Type B pancreatic cell (in vitro differentiated cells): ENCODE measurements around the gene CDC42BPB. TPM values are rescaled to one million over a fixed set of nuclear protein-coding genes. Genes with fewer than 3 reads are reported as not detected.

Experiments used
- DNase-seq: peaks from one replicate; pipeline ENCODE4 v3.0.0; 2021; ENCODE audit warnings: mixed read lengths; ENCODE audit not compliant: unreplicated experiment; ENCODE audit errors: extremely low spot score
- H3K27ac Mint-ChIP-seq: 2 replicates; pipeline ENCODE4 v1.8.0; 2021; ENCODE audit warnings: mild to moderate bottlenecking, mixed read lengths
- H3K27me3 Mint-ChIP-seq: 2 replicates; pipeline ENCODE4 v1.8.0; 2021; ENCODE audit warnings: mixed read lengths
- H3K36me3 Mint-ChIP-seq: 2 replicates; pipeline ENCODE4 v1.8.0; 2021; ENCODE audit warnings: mixed read lengths
- H3K4me1 Mint-ChIP-seq: one replicate; pipeline ENCODE4 v1.8.0; 2021; ENCODE audit warnings: mixed read lengths; ENCODE audit not compliant: unreplicated experiment
- H3K4me3 Mint-ChIP-seq: 2 replicates; pipeline ENCODE4 v1.8.0; 2021; ENCODE audit warnings: mild to moderate bottlenecking, mixed read lengths
- H3K9me3 Mint-ChIP-seq: 2 replicates; pipeline ENCODE4 v1.8.0; 2021; ENCODE audit warnings: mixed read lengths
- total RNA-seq: library from RNA; stranded (reverse); gene quantifications from 2 replicates; pipeline ENCODE4 v1.2.1, GENCODE V29; 2021; ENCODE audit warnings: low replicate concordance
- TF ChIP-seq, protein P1 (sequence below): fragments of 200-600 bp; sonication (generic); conservative IDR thresholded peaks from 2 replicates; pipeline ENCODE4 v1.5.0; 2021; ENCODE audit warnings: antibody characterized with exemption, mild to moderate bottlenecking

CDC42BPB gene
- total RNA-seq, 1 donor from 2014 or later = 88.6 TPM

DNA sequence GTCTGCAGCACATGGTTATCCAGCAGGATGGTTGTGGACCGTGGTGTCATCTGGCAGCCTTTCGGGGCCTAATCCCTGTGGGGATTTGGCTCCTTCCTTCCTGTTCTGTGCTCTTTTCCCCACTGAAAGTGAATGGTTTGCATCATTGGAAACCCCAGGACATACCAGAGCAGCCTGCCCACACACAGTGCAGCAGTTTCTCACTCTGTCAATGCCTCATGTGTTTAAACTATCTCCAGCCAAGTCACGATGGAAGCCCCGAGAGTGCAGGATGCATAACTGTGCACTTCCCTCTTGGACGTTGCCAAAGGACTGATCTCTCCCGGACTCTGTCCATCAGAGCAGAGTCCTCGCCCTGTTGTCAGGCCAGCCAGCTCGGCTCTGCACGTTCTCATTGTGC lies 163.9 kb downstream of the CDC42BPB start:
- H3K9me3 Mint-ChIP-seq = no peaks in the 10 kb centered on the region
- DNase-seq = no peak
- peaks cover 8% of the 10 kb centered on the region for H3K36me3 Mint-ChIP-seq
- no peaks in the 10 kb centered on the region for H3K27me3 Mint-ChIP-seq
- no peaks in the 10 kb centered on the region for H3K4me1 Mint-ChIP-seq
- no peak overlapping the region for H3K27ac Mint-ChIP-seq
- no peak overlapping the region for H3K4me3 Mint-ChIP-seq
- TF ChIP-seq, protein P1, sequence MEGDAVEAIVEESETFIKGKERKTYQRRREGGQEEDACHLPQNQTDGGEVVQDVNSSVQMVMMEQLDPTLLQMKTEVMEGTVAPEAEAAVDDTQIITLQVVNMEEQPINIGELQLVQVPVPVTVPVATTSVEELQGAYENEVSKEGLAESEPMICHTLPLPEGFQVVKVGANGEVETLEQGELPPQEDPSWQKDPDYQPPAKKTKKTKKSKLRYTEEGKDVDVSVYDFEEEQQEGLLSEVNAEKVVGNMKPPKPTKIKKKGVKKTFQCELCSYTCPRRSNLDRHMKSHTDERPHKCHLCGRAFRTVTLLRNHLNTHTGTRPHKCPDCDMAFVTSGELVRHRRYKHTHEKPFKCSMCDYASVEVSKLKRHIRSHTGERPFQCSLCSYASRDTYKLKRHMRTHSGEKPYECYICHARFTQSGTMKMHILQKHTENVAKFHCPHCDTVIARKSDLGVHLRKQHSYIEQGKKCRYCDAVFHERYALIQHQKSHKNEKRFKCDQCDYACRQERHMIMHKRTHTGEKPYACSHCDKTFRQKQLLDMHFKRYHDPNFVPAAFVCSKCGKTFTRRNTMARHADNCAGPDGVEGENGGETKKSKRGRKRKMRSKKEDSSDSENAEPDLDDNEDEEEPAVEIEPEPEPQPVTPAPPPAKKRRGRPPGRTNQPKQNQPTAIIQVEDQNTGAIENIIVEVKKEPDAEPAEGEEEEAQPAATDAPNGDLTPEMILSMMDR = no peak

- Mint-ChIP-seq H3K9me3 (no peaks in the 10 kb centered on the region), H3K27ac (no peak overlapping the region), H3K27me3 (no peaks in the 10 kb centered on the region), H3K4me1 (no peaks in the 10 kb centered on the region), H3K4me3 (no peak overlapping the region), H3K36me3 (peaks cover 4% of the 10 kb centered on the region)
- DNase-seq = no peak
- TF ChIP-seq, protein P1 = no peak
Measured at GRCh38 chr14:102892651-102893050, 164.7 kb downstream of the CDC42BPB start.

- H3K4me3 Mint-ChIP-seq = no peak overlapping the region
- TF ChIP-seq, protein P1 = no peak
- H3K27ac Mint-ChIP-seq = no peak overlapping the region
- H3K4me1 Mint-ChIP-seq = no peaks in the 10 kb centered on the region
- H3K36me3 Mint-ChIP-seq = peaks cover 4% of the 10 kb centered on the region
- H3K27me3 Mint-ChIP-seq = no peaks in the 10 kb centered on the region
- no peak for DNase-seq
- no peaks in the 10 kb centered on the region for H3K9me3 Mint-ChIP-seq
Measured at GRCh38 chr14:102891556-102891955, 165.8 kb downstream of the CDC42BPB start.

GRCh38 chr14:102891111-102891510 lies 166.2 kb downstream of the CDC42BPB start:
- Mint-ChIP-seq H3K4me3 (no peak overlapping the region), H3K27me3 (no peaks in the 10 kb centered on the region), H3K27ac (no peak overlapping the region), H3K9me3 (no peaks in the 10 kb centered on the region), H3K4me1 (no peaks in the 10 kb centered on the region), H3K36me3 (peaks cover 4% of the 10 kb centered on the region)
- DNase-seq = no peak
- TF ChIP-seq, protein P1 = no peak

GRCh38 chr14:102889615-102890014 lies 167.7 kb downstream of the CDC42BPB start:
- H3K4me1 Mint-ChIP-seq = no peaks in the 10 kb centered on the region
- H3K4me3 Mint-ChIP-seq = no peak overlapping the region
- no peak for DNase-seq
- H3K27ac Mint-ChIP-seq = peak overlapping the region; percentile 90
- TF ChIP-seq, protein P1 = no peak
- no peaks in the 10 kb centered on the region for H3K9me3 Mint-ChIP-seq
- H3K27me3 Mint-ChIP-seq = no peaks in the 10 kb centered on the region
- peaks cover 4% of the 10 kb centered on the region for H3K36me3 Mint-ChIP-seq

- no peaks in the 10 kb centered on the region for H3K9me3 Mint-ChIP-seq
- no peaks in the 10 kb centered on the region for H3K4me1 Mint-ChIP-seq
- TF ChIP-seq, protein P1 = no peak
- DNase-seq = no peak
- no peaks in the 10 kb centered on the region for H3K27me3 Mint-ChIP-seq
- peaks cover 4% of the 10 kb centered on the region for H3K36me3 Mint-ChIP-seq
- H3K27ac Mint-ChIP-seq = peak overlapping the region; percentile 90
- H3K4me3 Mint-ChIP-seq = peak overlapping the region; percentile 5
Measured at GRCh38 chr14:102888748-102889147, 168.6 kb downstream of the CDC42BPB start.
